Endothelial cell of umbilical vein (primary cell): ENCODE measurements around the gene DGKI.

Experiments used
- EZH2 ChIP-seq: IDR thresholded peaks from 2 replicates; pipeline ENCODE4 v1.6.1; 2012; ENCODE audit warnings: borderline replicate concordance, low read depth, mild to moderate bottlenecking, moderate library complexity, low read length, inconsistent platforms; ENCODE audit not compliant: severe bottlenecking
- GATA2 ChIP-seq: IDR thresholded peaks from 2 replicates; pipeline ENCODE4 v1.7.0; 2011; ENCODE audit warnings: low read depth, mild to moderate bottlenecking, moderate library complexity, mixed read lengths, low read length; ENCODE audit not compliant: insufficient read length, insufficient read depth
- MAX ChIP-seq: IDR thresholded peaks from 2 replicates; pipeline ENCODE4 v1.6.1; 2011; ENCODE audit not compliant: insufficient read depth, insufficient read length
- MYC ChIP-seq: IDR thresholded peaks from one replicate; pipeline ENCODE4 v1.6.1; 2011; ENCODE audit warnings: mild to moderate bottlenecking, low read depth, low read length
- POLR2A ChIP-seq: IDR thresholded peaks from 2 replicates; pipeline ENCODE4 v1.6.1; 2012; ENCODE audit warnings: low read depth, mild to moderate bottlenecking, control low read depth, low read length
- POLR2AphosphoS5 ChIP-seq: IDR thresholded peaks from 2 replicates; pipeline ENCODE4 v1.6.1; 2012; ENCODE audit warnings: low read depth, mild to moderate bottlenecking, control low read depth, low read length, moderate library complexity; ENCODE audit not compliant: insufficient read depth
- TF ChIP-seq, protein P1 (sequence below), 2 donors: IDR thresholded peaks; 1 replicate in 1 of 2; 2 replicates in 1 of 2; pipeline ENCODE4 v1.5.1; 2011; ENCODE audit warnings: low read length in 2 of 2, mild to moderate bottlenecking in 2 of 2, moderate library complexity in 2 of 2, control low read depth in 1 of 2, inconsistent platforms in 1 of 2, low read depth in 1 of 2; ENCODE audit not compliant: insufficient read depth in 1 of 2; ENCODE audit errors: extremely low read depth in 1 of 2

GRCh38 chr7:137885678-137886077, 38.9 kb upstream of the DGKI start:
- TF ChIP-seq, protein P1, sequence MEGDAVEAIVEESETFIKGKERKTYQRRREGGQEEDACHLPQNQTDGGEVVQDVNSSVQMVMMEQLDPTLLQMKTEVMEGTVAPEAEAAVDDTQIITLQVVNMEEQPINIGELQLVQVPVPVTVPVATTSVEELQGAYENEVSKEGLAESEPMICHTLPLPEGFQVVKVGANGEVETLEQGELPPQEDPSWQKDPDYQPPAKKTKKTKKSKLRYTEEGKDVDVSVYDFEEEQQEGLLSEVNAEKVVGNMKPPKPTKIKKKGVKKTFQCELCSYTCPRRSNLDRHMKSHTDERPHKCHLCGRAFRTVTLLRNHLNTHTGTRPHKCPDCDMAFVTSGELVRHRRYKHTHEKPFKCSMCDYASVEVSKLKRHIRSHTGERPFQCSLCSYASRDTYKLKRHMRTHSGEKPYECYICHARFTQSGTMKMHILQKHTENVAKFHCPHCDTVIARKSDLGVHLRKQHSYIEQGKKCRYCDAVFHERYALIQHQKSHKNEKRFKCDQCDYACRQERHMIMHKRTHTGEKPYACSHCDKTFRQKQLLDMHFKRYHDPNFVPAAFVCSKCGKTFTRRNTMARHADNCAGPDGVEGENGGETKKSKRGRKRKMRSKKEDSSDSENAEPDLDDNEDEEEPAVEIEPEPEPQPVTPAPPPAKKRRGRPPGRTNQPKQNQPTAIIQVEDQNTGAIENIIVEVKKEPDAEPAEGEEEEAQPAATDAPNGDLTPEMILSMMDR (IDR thresholded peaks at IDR 0.05; ENCODE audit: extremely low read depth in 1 of 2, insufficient read depth in 1 of 2, low read depth in 1 of 2, low read length in 2 of 2), result no peak
- TF ChIP-seq POLR2A (no peak), EZH2 (no peak), MYC (no peak), GATA2 (no peak), POLR2AphosphoS5 (no peak), MAX (no peak)
